ENCODE data around the gene PODXL2. TPM values are rescaled to one million over a fixed set of nuclear protein-coding genes. Genes with fewer than 3 reads are reported as not detected.
A peak's percentile ranks its signal among the peaks of the same experiment; 100 is the strongest.

The PODXL2 gene
- total RNA-seq, 1 donor from 2014 or later, result 10.7 TPM

DNA sequence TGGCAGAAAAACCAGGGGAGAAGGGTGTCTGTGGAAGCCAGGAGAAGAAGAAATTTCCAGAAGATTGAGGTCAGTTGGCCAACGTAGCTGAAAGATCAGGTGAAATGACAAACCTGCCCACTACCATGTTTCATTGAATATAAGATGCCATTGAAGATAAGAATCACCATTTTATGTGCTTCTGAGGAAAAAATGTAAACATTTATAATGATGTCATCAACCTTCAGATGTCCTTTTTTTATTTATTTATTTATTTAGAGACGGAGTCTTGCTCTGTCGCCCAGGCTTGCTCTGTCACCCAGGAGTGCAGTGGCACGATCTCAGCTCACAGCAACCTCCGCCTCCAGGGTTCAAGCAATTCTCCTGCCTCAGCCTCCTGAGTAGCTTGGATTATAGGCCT is 4.9 kb upstream of the PODXL2 start:
- TF ChIP-seq, protein P1, sequence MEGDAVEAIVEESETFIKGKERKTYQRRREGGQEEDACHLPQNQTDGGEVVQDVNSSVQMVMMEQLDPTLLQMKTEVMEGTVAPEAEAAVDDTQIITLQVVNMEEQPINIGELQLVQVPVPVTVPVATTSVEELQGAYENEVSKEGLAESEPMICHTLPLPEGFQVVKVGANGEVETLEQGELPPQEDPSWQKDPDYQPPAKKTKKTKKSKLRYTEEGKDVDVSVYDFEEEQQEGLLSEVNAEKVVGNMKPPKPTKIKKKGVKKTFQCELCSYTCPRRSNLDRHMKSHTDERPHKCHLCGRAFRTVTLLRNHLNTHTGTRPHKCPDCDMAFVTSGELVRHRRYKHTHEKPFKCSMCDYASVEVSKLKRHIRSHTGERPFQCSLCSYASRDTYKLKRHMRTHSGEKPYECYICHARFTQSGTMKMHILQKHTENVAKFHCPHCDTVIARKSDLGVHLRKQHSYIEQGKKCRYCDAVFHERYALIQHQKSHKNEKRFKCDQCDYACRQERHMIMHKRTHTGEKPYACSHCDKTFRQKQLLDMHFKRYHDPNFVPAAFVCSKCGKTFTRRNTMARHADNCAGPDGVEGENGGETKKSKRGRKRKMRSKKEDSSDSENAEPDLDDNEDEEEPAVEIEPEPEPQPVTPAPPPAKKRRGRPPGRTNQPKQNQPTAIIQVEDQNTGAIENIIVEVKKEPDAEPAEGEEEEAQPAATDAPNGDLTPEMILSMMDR (IDR thresholded peaks at IDR 0.05), result no peak
- DNase-seq (ENCODE audit: low spot score), result no peak
- no peak overlapping the region for H3K27ac Mint-ChIP-seq (ENCODE audit: unreplicated experiment)
- peaks cover 2% of the 10 kb centered on the region for H3K27me3 Mint-ChIP-seq (ENCODE audit: low read depth)
- H3K36me3 Mint-ChIP-seq (ENCODE audit: low read depth), result peaks cover 14% of the 10 kb centered on the region
- no peak overlapping the region for H3K4me3 Mint-ChIP-seq (ENCODE audit: unreplicated experiment)
- no peaks in the 10 kb centered on the region for H3K9me3 Mint-ChIP-seq (ENCODE audit: low read depth)
- peaks cover 3% of the 10 kb centered on the region for H3K4me1 Mint-ChIP-seq (ENCODE audit: low read depth)

DNA sequence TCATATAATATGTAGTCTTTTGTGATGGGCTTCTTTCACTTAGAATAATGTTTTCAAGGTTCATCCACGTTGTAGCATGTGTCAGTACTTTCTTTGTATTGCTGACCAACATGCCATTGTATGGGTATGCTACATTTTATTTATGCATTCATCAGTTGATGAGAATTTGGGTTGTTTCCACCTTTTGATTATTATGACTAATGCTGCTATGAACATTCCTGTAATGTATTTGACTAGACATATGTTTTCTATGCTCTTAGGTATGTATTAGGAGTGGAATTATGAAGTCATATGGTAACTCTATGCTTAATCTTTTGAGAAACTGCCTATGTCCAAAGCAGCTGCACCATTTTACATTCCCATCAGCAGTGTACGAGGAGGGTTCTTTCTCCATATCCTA is 3.2 kb upstream of the PODXL2 start:
- Mint-ChIP-seq H3K36me3 (ENCODE audit: low read depth) (peaks cover 7% of the 10 kb centered on the region), H3K27ac (ENCODE audit: unreplicated experiment) (no peak overlapping the region), H3K9me3 (ENCODE audit: low read depth) (no peaks in the 10 kb centered on the region), H3K27me3 (ENCODE audit: low read depth) (peaks cover 2% of the 10 kb centered on the region), H3K4me1 (ENCODE audit: low read depth) (peaks cover 12% of the 10 kb centered on the region), H3K4me3 (ENCODE audit: unreplicated experiment) (no peak overlapping the region)
- TF ChIP-seq, protein P1 (IDR thresholded peaks at IDR 0.05), result no peak
- DNase-seq (ENCODE audit: low spot score), result no peak

DNA sequence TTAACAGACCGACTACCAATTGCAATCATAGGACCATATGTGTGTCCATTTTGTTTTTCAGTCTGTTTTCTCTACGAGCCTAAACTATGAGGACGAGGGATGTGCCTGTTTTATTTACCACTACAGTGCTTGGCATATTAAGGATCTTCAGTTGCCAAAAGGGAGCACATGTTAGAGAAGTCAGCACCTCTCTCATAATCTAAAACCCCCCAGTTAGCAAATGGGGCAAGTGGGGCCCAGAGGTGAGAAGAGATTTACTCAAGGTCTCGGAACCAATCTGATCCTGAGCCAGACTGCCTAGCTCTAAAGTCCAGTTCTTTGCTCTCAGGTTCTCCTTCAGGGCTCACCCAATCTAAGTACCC is 578 bp upstream of the PODXL2 start:
- Mint-ChIP-seq H3K27me3 (ENCODE audit: low read depth) (peaks cover 3% of the 10 kb centered on the region), H3K4me3 (ENCODE audit: unreplicated experiment) (peak overlapping the region; percentile 66), H3K4me1 (ENCODE audit: low read depth) (peaks cover 12% of the 10 kb centered on the region), H3K27ac (ENCODE audit: unreplicated experiment) (no peak overlapping the region), H3K36me3 (ENCODE audit: low read depth) (no peaks in the 10 kb centered on the region), H3K9me3 (ENCODE audit: low read depth) (no peaks in the 10 kb centered on the region)
- TF ChIP-seq, protein P1 (IDR thresholded peaks at IDR 0.05), result no peak
- no peak for DNase-seq (ENCODE audit: low spot score)

DNA sequence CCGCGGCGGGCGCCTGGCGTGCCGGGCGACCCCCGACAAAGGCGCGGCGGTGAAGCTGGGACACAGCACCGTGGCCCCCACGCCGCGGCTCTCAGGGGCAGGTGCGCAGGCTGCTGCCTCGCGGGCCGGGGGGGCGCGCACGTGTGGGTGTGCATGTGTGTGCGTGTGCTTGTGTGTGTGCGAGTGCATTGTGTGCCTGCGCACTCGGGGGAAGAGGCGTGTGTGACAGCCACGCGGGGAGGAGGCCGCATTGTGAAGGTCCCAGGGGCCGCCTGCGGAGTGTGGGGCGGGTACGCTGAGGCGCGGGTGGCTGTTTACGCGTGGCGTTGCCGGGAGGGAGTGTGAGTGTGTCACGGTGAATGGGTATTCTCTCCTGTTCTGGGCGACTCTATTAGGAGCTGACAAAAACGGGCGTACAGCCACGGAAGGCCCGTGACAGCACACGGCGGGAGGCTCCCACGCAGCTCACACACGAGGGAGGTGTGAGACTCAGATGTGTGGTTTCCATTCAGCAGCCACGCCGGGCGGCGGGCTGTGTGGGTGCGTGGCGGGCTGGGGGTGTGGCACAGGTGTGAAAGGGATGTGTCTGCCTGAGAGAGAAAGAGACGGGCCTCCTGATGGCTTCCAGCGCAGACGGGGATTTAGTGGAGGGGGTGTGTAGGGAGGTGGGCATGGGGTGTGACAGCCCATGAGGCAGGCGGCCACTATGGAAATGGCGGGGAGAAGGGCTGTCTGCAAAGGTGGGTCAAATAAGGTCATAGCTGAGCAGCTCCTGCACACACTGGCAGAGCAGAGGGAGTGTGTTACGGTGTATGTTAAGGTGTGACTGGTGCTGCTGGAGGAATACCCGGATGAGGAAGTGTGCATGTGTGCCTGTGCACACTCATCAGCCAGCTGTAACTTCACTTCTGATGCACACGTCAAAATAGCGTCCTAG is 750 bp downstream of the PODXL2 start:
- H3K36me3 Mint-ChIP-seq (ENCODE audit: low read depth), result no peaks in the 10 kb centered on the region
- TF ChIP-seq, protein P1 (IDR thresholded peaks at IDR 0.05), result no peak
- DNase-seq (ENCODE audit: low spot score), result no peak
- peaks cover 12% of the 10 kb centered on the region for H3K4me1 Mint-ChIP-seq (ENCODE audit: low read depth)
- no peaks in the 10 kb centered on the region for H3K9me3 Mint-ChIP-seq (ENCODE audit: low read depth)
- peak overlapping the region; percentile 67 for H3K4me3 Mint-ChIP-seq (ENCODE audit: unreplicated experiment)
- no peak overlapping the region for H3K27ac Mint-ChIP-seq (ENCODE audit: unreplicated experiment)
- H3K27me3 Mint-ChIP-seq (ENCODE audit: low read depth), result peaks cover 3% of the 10 kb centered on the region

DNA sequence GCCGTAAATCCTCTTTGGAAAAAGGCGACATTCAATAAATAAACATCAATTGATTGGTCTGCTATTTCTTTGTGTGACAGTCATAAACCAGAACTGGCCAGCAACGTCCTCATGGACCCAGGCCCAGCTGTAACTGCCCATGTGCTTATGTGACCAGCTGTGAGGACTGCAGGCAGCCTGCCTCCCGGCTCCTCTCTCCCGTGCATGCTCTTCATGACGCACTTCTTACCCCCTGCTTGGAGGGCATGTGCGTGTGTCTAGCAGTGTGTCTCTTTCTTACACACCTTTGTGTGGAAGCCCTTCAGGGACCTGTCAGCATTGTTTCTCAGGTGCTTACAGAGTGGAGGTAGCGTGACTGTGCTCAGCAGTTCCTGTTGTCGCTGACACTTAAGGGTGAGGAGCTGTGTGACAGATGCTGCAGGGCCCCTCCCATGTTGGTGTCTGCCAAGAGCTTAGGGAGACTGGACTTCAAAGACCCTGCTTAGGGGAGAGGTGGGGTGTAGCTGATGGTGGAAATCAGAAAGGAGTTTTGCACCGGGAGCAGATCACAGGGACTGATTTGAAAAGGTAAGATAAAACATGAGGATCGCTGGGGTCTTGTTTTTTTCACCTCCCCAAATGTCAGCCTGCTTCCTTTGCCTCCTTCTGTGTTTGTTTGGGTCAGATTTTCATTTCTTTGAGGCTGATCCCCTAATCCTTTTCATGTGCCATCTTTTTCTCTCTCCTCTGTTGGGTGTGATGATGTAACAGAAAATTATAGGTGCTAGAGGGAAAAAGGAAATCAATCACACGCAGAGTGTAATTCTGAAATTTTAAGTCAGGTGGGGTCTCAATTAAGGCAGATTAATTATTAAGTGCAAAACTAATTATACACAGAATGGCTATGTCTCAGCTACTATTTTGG is 2.1 kb downstream of the PODXL2 start:
- H3K27ac Mint-ChIP-seq (ENCODE audit: unreplicated experiment), result no peak overlapping the region
- TF ChIP-seq, protein P1 (IDR thresholded peaks at IDR 0.05), result no peak
- peaks cover 12% of the 10 kb centered on the region for H3K4me1 Mint-ChIP-seq (ENCODE audit: low read depth)
- H3K4me3 Mint-ChIP-seq (ENCODE audit: unreplicated experiment), result no peak overlapping the region
- H3K9me3 Mint-ChIP-seq (ENCODE audit: low read depth), result no peaks in the 10 kb centered on the region
- H3K27me3 Mint-ChIP-seq (ENCODE audit: low read depth), result peaks cover 5% of the 10 kb centered on the region
- no peak for DNase-seq (ENCODE audit: low spot score)
- no peaks in the 10 kb centered on the region for H3K36me3 Mint-ChIP-seq (ENCODE audit: low read depth)

Measured in chondrocyte (in vitro differentiated cells).